GM12872 (cell line): Measurements from ENCODE around the gene CIB4.

Experiments
- TF ChIP-seq, protein P1 (sequence below): IDR thresholded peaks from 3 replicates; pipeline ENCODE4 v1.5.1; 2011; ENCODE audit warnings: low read depth, mild to moderate bottlenecking, low read length, moderate library complexity; ENCODE audit not compliant: insufficient read depth

The CIB4 gene

DNA sequence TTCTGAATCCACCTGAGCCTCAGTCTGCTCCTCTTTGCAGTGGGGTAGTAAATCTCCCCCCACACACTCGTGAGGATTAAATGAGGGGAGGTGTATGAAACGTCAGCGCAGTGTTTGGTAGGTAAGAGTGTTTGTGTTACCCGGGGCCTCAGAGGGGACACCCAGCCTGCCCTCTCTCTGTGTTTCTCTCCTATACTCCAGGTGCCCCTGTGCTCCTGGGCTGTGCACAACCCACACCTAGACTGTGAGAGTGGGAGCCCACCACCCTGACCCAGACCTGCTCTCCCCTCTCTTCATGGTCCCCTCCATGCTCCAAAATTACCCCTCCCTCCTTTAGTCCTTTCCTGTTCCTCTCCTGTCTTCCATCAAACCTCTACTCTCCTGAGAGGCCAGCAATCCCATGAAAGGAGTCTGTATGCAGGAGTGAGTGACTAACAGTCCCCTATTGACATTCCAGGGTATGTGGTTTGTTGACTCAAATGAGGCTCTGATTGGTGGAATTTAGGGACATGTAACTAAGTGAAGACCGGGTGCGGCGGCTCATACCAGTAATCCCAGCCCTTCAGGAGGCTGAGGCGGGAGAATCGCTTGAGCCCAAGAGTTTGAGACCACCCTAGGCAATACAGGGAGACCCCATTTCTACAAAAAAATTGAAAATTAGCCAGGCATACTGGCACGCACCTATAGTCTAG is 10.4 kb downstream of the CIB4 start:
- TF ChIP-seq, protein P1, sequence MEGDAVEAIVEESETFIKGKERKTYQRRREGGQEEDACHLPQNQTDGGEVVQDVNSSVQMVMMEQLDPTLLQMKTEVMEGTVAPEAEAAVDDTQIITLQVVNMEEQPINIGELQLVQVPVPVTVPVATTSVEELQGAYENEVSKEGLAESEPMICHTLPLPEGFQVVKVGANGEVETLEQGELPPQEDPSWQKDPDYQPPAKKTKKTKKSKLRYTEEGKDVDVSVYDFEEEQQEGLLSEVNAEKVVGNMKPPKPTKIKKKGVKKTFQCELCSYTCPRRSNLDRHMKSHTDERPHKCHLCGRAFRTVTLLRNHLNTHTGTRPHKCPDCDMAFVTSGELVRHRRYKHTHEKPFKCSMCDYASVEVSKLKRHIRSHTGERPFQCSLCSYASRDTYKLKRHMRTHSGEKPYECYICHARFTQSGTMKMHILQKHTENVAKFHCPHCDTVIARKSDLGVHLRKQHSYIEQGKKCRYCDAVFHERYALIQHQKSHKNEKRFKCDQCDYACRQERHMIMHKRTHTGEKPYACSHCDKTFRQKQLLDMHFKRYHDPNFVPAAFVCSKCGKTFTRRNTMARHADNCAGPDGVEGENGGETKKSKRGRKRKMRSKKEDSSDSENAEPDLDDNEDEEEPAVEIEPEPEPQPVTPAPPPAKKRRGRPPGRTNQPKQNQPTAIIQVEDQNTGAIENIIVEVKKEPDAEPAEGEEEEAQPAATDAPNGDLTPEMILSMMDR: no peak

DNA sequence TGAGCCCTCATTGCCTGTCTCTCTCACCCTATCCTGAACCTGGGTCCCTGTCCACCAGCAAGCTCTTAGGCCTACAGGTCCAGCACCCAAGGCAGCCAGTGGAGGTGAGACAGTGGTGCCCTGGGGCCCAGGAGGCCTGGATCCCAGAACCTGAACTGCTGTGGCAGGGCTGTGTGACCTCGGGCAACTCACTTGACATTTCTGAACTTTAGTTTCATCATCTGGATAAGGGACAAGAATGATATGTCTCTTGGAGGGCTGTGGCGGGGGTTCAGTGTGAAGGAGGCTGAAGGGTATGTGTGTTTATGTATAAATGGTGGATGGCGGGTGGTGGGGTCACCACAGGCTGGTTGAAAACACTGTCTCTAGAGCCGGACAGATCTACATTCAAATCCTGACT is 10.9 kb downstream of the CIB4 start:
- TF ChIP-seq, protein P1: no peak

- TF ChIP-seq, protein P1: no peak
Observed at GRCh38 chr2:26629751-26630150, 11.4 kb downstream of the CIB4 start.

GRCh38 chr2:26629346-26629630 is 11.9 kb downstream of the CIB4 start:
- TF ChIP-seq, protein P1: no peak

GRCh38 chr2:26628561-26629345 is 12.4 kb downstream of the CIB4 start:
- TF ChIP-seq, protein P1: no peak

GRCh38 chr2:26627350-26628105 is 13.6 kb downstream of the CIB4 start:
- TF ChIP-seq, protein P1: no peak

DNA sequence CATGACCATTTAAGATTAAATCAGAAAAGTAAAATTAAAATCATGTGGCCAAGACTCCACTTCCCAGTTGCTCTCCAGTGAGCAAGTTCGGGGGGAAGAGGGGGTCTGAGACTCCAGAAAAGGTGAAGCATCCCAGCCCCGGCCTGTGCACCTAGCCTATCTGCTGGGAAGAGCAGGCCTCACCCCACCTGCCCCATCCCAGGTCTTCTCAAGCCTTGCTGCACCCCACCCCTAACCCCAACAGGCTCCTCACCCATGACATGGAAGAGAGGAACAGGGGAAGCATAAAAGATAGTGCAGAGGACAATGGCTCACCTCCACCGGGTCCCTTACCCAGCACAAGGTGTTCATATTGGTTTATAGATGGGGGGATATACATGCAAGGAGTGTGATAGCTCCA is 14.6 kb downstream of the CIB4 start:
- TF ChIP-seq, protein P1: no peak
